ENCODE data around the gene TYW5.

Gene TYW5

DNA sequence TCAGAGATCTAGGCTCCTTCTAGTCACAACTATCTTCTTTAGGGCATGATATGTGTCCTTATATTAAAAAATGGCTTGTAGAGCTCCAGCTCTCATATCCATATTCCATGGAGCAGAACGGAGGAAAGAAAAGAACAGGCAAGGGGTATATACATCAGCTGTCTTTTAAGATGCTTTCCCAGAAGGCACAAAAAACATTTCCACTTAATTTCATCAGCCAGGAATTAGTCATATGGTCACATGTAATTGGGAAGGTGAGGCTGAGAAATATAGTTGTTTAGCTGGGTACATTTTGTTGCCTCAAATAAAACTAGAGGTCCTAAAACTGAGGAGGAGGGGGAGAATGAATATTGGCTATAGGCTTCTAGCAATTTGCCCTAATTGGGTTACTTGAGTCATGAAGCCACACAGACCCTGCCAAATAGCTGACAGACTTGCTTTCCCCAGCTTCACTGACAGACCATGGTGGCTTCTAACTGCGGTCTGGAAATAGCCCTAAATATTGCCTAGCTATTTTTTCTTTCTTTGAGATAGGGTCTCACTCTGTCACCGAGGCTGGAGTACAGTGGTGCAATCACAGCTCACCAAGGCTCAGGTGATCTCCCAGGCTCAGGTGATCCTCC is 20.1 kb upstream of the TYW5 start:
- DNase-seq (ENCODE audit: low spot score) = no peak

DNA sequence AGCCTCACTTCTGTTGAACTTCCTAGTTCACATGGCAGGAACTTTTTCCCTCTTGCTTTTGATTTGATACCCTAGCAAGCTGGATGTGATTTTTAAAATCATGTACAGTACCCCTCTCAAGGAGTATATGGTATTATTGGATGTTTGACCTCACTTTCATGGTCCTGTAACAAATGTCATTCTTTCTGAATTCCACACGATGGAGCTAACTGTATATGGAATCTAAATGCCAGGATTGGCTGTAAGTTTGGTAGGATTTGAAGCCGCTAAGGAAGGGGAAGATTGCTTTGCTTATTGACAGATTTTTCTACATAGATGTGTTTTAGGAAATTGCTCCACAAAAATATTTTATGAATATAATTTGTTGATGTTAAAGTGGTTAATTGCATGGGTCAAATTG is 18.4 kb upstream of the TYW5 start:
- peak; percentile 45 for DNase-seq (ENCODE audit: low spot score)

DNA sequence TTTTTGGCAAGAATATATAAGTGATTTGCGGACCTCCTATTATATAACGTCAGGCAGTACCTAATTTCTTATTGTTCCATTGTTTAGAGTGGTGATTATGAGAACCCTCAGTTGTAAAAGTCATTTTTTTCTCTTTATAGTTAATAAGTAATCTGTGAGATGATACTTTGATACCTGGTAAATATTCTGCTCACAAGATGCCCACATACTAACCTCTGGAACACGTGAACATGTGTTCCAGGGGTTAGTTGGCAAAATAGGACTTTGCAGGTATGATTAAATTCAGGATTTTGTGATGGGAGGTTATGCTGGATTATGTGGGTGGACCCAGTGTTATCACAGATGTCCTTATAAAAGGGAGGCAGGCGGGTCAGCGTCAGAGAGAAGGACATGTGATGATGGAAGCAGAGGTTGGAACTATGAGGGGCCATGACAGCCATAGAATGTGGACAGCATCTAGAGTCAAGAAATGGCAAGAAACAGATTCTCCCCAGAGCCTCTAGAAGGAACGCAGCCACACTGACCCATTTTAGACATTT is 16.9 kb upstream of the TYW5 start:
- no peak for DNase-seq (ENCODE audit: low spot score)

DNA sequence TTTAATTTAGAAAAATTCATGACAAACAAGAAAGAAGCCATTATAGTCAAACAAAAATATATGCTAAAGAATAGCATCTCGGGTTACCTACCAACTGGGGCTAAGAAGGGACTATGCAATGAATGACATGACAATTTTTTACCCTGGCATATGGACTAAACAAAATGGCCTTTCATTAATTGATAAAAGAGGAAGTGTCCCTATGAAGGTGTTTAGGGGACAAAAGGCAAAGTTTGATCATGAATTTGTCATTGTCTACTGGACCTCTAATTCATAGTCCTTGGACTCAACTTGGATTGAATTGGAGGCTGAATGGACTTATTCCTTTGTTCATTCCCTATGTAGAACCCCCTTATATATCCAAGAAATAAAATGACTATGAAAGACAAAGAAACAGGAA is 12.8 kb upstream of the TYW5 start:
- no peak for DNase-seq (ENCODE audit: low spot score)

DNA sequence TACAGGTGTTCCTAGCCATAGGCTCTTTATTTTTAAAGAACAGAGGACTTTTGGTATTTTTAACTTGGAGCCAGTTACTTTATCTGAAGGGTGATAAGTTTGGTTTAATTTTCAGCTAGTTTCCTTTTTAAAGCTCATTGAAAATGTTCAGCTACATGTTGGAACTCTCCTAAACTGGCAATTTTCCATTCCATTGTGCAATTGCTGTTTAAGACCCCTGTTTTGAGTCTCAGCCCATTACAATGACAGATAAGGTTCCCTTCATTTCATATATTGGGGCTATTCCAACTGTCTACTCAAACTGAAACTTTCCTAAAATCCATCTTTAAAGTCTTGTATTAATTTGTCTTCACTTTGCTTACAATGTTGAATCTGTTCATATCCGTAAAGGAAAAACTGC is 11.7 kb upstream of the TYW5 start:
- no peak for DNase-seq (ENCODE audit: low spot score)

DNA sequence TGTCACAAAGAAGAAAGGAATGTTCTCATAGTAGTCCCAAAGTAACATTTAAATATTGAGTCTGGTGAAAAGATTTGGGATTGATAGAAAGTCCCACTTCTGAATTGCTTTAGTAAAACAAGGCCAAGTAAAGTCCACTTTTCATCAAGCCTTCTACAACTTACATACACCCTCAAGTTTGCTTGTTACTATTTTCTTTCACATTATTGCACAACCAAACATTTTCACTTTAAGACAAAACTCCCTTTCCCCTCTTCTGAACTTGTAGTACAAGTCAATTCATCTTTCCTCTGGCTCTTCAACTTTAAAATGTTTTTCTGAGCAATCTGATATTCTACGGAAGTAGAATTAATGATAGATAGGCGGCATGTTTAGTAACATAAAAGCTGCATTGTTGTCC is 11.1 kb upstream of the TYW5 start:
- no peak for DNase-seq (ENCODE audit: low spot score)

DNA sequence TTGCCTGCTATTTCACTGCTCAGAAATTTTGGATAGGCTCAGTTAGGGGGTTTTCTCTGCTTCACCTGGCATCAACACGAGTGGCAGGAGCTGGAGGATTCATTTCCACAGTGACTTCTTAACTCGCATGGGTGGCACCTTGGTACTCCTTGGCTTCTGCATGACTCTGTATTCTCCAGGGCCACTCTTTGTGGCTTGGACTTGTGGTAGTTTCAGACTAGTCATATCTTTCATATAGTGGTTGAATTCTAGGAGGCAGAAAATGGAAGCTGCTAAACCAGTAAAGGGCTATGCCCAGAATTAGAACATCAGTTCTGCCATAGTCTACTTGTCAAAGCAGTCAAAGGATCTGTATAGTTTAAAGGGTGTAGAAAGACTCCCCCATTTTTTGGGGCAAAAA is 6.9 kb upstream of the TYW5 start:
- DNase-seq (ENCODE audit: low spot score) = no peak

DNA sequence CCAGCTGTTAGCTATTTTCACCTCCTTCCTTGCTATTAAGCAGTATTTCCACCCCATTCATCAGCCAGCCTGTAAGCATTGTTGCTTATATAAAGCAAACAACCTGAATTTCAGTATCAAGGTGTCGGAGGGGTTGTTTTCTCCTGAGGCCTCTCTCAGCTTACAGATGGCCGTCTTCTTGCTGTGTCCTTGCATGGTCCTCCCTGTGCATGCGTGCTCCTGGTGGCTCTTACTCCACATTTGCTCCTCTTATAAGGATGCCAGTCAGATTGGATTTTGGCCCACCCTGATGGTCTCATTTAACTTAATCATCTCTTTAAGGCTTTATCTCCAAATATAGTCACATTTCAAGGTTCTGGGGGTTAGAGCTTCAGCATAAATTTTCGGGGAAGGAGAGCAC is 2.7 kb upstream of the TYW5 start:
- no peak for DNase-seq (ENCODE audit: low spot score)

DNA sequence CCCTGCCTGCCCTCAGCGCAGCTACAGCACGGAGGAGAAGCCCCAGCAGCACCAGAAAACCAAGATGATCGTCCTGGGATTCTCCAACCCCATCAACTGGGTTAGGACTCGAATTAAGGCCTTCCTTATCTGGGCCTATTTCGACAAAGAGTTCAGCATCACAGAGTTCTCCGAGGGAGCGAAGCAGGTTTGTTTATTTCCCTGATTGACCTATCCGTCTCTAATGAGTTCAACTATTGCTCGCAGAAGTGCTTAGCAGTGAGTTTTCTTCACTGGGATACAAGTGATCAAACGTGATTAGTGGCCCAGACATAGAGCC is 730 bp upstream of the TYW5 start:
- no peak for DNase-seq (ENCODE audit: low spot score)

DNA sequence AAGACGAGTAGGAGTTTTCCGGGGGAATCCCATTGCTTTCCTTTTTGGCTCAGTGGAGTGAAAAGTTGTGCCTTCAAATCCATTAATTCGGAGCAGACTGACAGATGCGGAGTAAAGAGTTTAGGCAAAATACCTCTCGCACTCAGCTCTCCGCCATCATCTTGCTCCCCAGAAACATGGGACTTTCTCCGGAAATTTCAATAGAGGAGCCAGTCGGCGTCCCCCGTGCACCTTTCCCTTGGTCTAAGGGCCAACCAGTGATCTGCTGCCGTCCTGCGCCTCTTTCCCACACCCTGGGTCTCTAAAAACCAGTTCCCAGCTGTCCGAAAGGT is 318 bp downstream of the TYW5 start:
- no peak for DNase-seq (ENCODE audit: low spot score)

DNA sequence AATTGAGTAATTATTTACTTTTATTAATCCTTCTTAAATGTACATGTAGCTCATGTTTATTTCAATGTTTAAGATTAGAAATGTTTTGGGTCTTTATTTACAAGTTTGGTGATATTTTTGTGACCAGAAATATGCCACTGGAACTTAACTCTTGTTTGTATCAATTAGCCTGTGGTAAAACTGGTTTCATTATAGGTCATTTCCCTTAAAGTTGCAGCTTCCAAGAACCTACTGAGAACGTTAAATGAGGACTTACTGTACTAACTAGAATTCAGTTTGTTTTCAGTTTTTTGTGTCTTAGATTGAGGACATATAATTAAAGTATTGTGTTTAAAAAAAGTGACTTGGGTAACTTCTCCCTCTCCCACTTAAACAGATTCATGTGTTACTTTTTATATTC is 4.3 kb downstream of the TYW5 start:
- no peak for DNase-seq (ENCODE audit: low spot score)

DNA sequence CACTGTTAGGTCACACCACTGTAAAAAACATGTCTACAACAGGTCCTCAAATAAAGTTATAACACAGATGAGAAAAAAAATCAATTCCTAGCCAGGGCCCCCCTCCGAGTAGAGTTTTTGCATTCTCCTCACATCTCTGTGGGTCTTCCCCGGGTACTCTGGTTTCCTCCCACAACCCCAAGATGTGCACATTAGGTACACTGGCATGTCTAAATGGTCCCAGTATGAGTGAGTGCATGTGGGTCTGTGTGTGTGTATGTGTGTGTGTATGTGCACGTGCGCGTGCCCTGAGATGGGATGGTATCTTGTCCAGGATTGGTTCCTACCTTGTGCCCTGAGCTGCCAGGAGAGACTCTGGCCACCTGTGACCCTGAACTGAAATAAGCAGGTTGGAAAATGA is 4.9 kb downstream of the TYW5 start:
- DNase-seq (ENCODE audit: low spot score) = no peak

DNA sequence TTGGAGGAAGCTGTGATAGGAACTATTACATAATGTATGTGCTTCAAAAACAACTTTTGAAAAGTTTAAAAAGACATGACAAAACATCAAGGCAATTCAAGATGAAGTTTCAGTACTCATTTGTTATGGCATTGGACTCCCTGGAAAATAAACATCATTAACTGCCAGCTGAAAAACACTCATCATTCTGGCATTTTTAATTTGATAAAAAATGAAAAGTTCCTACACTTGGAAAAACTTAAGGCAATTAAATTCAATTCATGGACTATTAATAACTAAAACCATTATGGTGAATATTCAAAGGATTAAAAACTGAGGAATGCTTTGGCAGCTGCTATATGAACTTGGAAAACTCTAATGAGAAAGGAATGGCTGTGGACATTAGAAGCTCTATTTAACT is 8.5 kb downstream of the TYW5 start:
- no peak for DNase-seq (ENCODE audit: low spot score)

DNA sequence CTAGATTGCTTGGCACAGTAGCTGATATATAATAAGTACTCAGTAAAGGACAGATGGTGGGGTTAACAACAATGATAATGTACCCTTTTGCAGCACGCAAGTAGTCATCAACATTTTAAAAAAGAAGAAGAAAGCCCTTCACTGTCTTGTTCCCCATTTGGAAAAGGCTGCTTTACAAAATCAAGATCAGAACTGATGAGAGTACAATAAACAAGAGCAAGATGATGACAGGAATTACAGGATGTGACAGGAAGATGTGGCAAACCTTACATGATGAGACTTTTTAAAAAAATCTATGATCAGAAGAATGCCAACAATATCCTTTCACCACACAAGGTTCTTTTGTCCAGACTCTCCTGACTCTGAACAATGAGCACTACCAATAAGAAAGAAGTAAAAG is 9.1 kb downstream of the TYW5 start:
- no peak for DNase-seq (ENCODE audit: low spot score)

DNA sequence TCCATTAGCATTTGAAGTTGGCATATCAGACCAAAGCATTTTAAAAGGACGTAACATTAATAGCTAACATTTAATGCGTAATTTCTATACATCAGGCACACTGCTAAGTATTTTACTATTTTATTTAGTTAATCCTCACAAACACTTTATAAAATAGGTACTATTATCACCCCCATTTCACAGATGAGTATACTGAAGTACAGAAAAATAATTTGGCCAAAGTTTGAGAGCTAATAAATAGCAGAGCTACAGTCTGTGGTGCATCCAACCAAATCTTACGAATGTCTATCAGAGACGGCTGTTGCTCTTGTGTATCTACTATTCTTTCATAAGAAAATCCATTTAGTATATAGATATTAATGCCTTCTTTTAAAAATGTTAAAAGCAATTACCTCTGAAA is 11.9 kb downstream of the TYW5 start:
- no peak for DNase-seq (ENCODE audit: low spot score)

DNA sequence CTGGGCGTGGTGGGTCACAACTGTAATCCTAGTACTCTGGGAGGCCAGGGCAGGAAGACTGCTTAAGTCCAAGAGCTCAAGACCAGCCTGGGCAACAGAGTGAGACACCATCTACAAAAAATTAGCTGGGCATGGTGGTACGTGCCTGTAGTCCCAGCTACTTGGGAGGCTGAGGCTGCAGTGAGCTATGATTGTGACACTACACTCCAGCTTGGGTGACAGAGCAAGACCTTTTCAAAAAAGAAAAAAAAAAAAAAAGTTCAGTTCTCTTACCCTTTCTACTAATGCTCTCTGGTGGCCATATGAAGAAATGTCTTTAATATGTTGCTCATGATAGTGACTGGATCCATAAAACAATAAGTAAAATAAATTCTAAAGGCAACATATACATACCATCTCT is 14.9 kb downstream of the TYW5 start:
- no peak for DNase-seq (ENCODE audit: low spot score)

DNA sequence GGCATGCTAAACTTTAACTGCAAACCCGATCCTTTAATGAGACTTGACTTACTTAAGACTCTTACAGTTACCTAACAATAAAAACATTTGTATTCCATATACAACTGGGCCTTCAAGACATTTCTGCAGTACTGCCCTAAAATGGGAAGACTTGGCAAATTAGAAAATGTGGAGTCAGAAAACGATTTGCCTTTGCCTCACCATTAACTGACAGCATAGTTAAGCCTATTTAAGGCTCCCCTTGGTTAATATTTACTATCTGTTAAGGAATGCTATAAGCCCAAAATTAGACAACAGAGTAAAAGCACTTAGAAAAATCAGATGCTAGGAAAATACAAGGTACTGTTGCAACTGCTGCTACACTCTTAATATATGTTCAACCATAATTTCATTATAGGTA is 18.7 kb downstream of the TYW5 start:
- no peak for DNase-seq (ENCODE audit: low spot score)

DNA sequence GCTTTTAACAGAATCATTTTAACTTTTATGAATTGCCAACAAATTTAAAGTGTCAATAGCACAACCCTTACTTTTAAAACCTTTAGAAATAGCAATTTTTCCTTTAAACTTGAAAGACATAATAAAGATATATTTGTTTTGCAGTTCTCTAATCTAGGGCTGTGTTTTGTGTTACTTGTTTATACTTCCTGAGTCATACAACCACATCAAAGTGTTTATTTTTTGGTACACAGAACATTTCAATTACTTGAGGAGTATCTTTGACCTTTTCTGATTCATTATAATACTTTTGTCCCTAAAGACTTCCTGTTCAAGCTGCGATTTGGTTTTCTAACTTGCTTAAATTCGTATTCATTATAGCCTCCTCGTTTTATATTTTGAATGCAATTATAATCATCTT is 21.8 kb downstream of the TYW5 start:
- no peak for DNase-seq (ENCODE audit: low spot score)

DNA sequence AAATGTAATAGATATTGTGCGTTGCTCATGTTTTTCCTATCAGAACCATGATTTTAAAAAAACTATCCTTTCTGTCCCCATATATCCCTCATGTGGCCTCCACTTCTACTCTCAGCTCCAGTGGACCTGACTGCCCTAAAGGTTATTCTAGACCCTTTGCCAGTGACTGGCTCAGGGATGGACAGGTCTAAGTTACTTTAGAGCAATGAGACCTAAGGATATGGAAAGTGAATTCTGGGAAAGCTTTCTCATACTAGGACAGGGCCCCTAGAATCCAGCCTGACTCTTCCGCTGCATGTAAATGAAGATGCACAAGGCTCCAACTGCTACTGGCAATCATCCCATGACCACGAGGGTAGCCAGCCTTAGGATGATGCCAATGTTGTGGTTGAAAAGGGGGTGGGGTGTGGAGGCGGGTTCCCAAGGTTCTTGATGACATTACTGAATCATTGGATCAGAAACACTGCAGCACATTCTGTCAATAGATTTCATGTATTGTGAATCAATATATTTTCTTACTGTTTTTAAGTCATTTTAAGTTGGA is 22.9 kb downstream of the TYW5 start:
- peak; percentile 98 for DNase-seq (ENCODE audit: low spot score)

DNA sequence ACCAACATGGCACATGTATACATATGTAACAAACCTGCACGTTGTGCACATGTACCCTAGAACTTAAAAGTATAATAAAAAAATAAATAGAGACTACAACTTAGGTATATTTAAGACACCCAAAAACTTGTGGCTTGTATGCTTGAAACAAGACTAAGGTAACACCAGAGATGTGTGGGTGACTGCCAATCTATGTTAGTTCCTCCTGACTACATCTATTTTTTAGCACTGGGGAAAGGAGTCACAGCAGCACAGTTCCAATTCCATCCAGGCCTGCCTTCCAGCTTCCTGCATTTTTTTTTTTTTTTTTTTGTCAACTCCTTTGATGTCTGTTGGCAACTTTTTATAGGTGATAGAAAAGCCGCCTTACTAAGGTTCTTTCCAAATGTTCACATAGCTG is 26.0 kb downstream of the TYW5 start:
- no peak for DNase-seq (ENCODE audit: low spot score)

DNA sequence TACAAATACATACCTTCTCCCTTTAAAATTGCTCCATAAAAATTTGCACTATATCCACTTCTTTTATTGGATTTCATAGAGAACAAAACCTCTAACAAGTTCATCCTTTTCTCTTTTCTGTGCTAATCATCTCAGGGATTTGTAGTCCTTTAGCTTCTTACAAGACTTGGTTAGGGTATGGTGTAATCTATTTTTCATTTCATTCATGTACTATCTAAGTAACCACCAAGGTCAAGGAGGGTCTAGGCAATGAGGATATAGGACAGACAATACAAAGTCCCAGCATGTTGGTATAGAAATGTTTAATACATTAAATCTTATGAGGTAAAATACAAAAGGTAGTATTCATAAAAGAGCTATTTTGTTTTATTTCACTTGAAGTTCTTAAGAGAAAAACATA is 26.7 kb downstream of the TYW5 start:
- DNase-seq (ENCODE audit: low spot score) = no peak

DNA sequence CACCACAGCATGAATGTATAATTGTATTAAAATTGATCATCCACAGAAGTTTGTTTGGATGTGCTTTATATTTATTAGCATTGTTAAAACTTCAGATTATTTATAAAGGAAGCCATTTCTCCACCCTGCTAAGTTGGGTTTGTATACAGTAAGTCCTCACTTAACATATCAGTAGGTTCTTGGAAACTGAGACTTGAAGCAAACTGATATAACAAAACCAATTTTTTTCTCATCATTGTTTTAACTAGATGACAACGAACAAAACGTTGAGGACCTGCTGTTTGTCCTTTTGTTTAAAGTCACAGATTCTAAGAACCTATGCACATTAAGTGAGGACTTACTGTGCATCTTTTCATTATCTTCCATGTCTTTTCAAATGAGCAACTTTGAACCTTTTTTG is 27.1 kb downstream of the TYW5 start:
- DNase-seq (ENCODE audit: low spot score) = no peak

DNA sequence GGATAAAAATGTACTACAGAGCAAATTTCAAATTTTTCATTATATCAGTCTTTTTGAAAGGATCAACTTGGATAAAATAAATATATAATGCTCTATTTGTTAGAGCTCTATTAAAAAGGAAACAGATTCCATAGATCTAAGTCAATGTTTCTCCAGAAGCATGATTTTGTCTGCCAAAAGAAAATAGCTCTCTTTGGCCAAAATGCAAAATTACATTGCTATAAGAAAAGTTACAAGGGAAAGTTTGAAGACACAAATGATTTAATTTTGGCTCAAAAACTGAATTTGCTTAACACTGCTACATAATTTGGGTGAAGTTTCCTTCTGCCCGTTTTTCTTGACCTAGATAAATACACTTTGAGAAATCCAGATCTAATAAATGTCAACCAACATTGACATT is 28.5 kb downstream of the TYW5 start:
- DNase-seq (ENCODE audit: low spot score) = no peak

DNA sequence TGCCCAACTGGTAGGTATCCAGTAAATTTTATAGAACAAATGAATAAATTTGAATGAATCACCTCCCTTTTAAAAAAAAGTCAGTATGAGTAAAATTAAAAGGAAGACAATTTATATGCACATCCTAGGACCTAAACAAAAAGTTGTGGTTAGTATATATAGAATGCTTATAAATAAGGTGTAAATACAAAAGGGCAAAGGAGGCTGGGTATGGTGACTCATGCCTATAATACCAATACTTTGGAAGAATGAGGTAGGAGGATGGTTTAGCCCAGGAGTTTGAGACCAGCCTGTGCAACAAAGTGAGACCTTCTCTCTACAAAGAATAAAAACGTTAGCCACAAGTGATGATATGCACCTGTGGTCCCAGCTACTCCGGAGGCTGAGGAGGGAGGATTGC is 31.4 kb downstream of the TYW5 start:
- DNase-seq (ENCODE audit: low spot score) = no peak

DNA sequence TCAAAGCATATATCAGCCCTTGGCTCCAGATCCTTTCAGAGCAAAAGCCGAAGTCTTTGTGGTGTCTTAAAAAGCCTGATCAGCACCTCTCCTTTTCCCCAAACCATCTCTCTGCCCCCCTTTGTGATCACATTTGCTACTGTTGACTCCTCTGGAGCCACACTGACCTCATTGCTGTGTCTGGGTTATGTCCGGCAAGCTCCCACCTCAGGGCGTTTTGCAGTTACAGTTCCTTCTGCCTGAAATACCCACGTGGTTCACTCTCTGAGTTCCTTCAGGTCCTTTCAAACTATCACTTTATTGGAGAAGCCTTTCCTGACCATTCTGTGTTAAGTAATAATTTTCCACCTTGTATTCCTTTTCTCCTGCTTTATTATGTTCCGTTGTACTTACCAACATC is 32.4 kb downstream of the TYW5 start:
- DNase-seq (ENCODE audit: low spot score) = no peak
